HK-2 (cell line): Measurements from ENCODE around the gene ERFE.

Experiments
- DNase-seq: peaks from one replicate; pipeline ENCODE4 v3.0.0-alpha.2; 2018; ENCODE audit not compliant: unreplicated experiment

ERFE gene

DNA sequence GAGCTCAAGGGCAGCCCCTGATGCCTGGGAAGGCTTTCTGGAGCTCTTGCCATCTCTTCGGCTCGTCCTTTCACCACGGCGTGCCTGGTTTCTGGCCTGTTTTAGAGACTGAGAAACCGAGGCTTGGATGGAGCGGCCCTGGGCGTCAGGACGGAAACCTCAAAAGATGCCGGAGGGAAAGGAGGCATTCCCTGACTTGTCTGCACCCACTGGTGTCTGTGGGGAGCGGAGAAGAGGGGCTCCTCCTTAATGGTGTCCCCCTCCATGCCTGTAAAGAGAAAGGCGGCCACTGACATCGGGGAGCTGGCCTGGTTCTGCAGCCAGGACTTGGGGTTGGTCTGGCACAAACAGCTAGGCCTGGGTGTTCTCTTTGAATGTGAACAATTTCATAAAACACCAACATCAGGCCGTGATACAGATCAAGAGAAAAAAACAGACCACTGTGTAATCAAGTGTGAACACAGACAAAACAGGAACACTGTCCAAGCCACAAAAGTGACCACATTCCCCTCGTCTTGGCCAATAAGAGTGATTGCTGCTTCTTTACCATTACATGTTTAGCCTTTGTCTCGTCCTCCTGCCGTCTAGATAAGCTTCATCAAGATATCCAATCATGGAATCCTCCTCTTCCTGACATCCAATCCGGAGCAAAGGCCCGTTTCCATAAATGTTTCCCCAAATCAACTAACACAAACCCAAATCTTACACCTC, 45.4 kb downstream of the ERFE start:
- DNase-seq: no peak

DNA sequence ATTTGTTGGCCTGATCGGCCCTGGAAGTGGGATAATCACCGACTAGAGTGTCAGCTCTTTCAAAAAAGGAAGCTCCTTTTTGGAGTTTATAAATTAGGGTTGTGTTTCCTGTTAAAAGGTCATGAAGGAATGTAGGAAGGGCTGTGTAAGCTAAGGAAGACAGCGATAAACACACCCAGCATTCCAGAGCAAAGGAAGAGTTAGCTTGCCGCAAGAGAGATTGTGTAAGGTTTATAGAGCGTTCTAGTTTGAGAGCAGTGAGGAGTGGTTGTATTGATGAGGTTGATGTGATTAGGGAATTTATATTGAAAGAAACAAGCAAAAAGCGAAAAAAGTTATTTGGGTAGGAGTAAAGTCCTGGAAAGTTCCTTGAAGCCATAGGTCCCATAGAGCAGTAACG, 48.2 kb downstream of the ERFE start:
- DNase-seq: no peak

DNA sequence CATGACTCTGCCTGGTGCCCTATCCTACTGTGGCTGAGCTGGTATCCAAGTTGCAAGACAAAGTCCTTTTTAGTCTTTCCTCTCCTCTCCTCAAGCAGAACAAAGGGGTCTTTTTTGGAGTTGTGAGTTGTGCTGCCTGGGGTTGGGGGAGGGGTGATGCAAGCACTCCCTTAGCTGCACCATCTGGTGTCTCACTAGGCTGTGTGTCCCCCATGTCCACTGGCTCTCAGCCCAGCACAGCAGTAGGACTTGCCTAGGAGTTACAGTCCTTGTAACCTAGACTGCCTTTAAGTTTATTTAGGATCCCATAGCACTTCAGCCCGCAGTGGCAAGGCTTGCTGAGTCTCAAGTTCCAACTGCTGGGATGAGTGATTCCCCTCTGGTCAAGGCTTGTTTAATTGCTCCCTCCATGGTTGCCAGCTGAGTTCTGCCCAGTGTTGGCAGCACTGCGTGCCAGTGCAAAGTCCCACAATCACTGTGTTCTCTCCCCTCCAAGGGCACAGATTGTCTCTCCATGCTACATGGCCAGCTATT, 57.9 kb downstream of the ERFE start:
- no peak for DNase-seq
